ENCODE measurements around the gene GCK.

The GCK gene

GRCh38 chr7:44110719-44111635, 78.3 kb downstream of the GCK start:
- TF ChIP-seq ESRRG (CRISPR knock-in tag; IDR thresholded peaks at IDR 0.05): no peak
- no peak for TF ChIP-seq ZC3H10 (CRISPR knock-in tag; IDR thresholded peaks at IDR 0.05)
- TF ChIP-seq RARB (CRISPR knock-in tag; IDR thresholded peaks at IDR 0.05): no peak
- TF ChIP-seq TCF4 (CRISPR knock-in tag; IDR thresholded peaks at IDR 0.05; ENCODE audit: borderline replicate concordance): no peak
- TF ChIP-seq ZNF70 (CRISPR knock-in tag; IDR thresholded peaks at IDR 0.05): no peak
- TF ChIP-seq CSDC2 (CRISPR knock-in tag; IDR thresholded peaks at IDR 0.05): no peak
- no peak for TF ChIP-seq SNAI2 (CRISPR knock-in tag; IDR thresholded peaks at IDR 0.05)
- no peak for TF ChIP-seq TSHZ2 (CRISPR knock-in tag; IDR thresholded peaks at IDR 0.05)
- no peak for TF ChIP-seq GLIS3 (CRISPR knock-in tag; IDR thresholded peaks at IDR 0.05)
- TF ChIP-seq PPARA (CRISPR knock-in tag; IDR thresholded peaks at IDR 0.05; ENCODE audit: borderline replicate concordance): no peak
- ATAC-seq: no peak; the same call in 2 of the 3 replicates

GRCh38 chr7:44109991-44110390, 79.2 kb downstream of the GCK start:
- TF ChIP-seq TCF4 (CRISPR knock-in tag; IDR thresholded peaks at IDR 0.05; ENCODE audit: borderline replicate concordance) (no peak), ZFP3 (CRISPR knock-in tag; IDR thresholded peaks at IDR 0.05) (no peak), OSR1 (CRISPR knock-in tag; IDR thresholded peaks at IDR 0.05) (no peak)
- no peak for ATAC-seq

GRCh38 chr7:44108768-44109750, 80.2 kb downstream of the GCK start:
- no peak for ATAC-seq
- no peak for TF ChIP-seq ZFP3 (CRISPR knock-in tag; IDR thresholded peaks at IDR 0.05)
- TF ChIP-seq PATZ1 (CRISPR knock-in tag; IDR thresholded peaks at IDR 0.05; ENCODE audit: borderline replicate concordance): no peak

GRCh38 chr7:44107961-44108767, 81.1 kb downstream of the GCK start:
- TF ChIP-seq BACH2 (CRISPR knock-in tag; IDR thresholded peaks at IDR 0.05; ENCODE audit: borderline replicate concordance): no peak
- no peak for TF ChIP-seq ZFP30 (CRISPR knock-in tag; IDR thresholded peaks at IDR 0.05)
- TF ChIP-seq TOX (CRISPR knock-in tag; IDR thresholded peaks at IDR 0.05; ENCODE audit: borderline replicate concordance): no peak
- TF ChIP-seq PPARA (CRISPR knock-in tag; IDR thresholded peaks at IDR 0.05; ENCODE audit: borderline replicate concordance): no peak
- no peak for ATAC-seq

- no peak for ATAC-seq
- TF ChIP-seq ZC3H10 (CRISPR knock-in tag; IDR thresholded peaks at IDR 0.05): no peak
- no peak for TF ChIP-seq PATZ1 (CRISPR knock-in tag; IDR thresholded peaks at IDR 0.05; ENCODE audit: borderline replicate concordance)
- TF ChIP-seq GLIS3 (CRISPR knock-in tag; IDR thresholded peaks at IDR 0.05): no peak
- no peak for TF ChIP-seq RARB (CRISPR knock-in tag; IDR thresholded peaks at IDR 0.05)
Measured at GRCh38 chr7:44107116-44107960, 81.9 kb downstream of the GCK start.
